Measurements from ENCODE around the gene CCDC171. TPM values are rescaled to one million over a fixed set of nuclear protein-coding genes. Genes with fewer than 3 reads are reported as not detected.

Gene CCDC171
- total and polyA plus RNA-seq, 8 donors = 1.2 to 26.3 (median 2.7) TPM; not detected in 1

DNA sequence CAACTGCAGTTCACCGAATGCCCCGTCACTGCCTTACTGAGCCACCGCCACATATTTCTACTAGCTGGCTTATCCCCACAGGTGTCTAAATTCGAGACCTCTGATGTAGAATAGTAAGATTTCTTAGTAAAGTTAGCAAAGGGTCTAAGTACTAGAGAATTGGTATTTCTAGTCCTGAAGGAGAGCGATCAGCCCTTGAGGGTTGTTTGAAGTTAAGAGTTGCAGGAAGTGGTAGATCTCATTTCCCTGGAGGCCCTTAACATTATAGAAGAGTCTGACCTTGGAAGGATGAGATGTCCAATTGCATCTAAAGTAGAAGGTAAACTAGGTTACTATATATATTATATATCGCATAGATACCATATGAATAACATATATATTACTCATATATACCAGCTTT is 451.8 kb downstream of the CCDC171 start:
- no peaks in the 10 kb centered on the region for H3K27me3 ChIP-seq
- DNase-seq = no peak
- H3K4me3 ChIP-seq = no peak overlapping the region
- TF ChIP-seq EP300 (IDR thresholded peaks at IDR 0.05) (no peak), POLR2A (IDR thresholded peaks at IDR 0.05) (no peak), POLR2AphosphoS5 (IDR thresholded peaks at IDR 0.05) (no peak)
- TF ChIP-seq, protein P1, sequence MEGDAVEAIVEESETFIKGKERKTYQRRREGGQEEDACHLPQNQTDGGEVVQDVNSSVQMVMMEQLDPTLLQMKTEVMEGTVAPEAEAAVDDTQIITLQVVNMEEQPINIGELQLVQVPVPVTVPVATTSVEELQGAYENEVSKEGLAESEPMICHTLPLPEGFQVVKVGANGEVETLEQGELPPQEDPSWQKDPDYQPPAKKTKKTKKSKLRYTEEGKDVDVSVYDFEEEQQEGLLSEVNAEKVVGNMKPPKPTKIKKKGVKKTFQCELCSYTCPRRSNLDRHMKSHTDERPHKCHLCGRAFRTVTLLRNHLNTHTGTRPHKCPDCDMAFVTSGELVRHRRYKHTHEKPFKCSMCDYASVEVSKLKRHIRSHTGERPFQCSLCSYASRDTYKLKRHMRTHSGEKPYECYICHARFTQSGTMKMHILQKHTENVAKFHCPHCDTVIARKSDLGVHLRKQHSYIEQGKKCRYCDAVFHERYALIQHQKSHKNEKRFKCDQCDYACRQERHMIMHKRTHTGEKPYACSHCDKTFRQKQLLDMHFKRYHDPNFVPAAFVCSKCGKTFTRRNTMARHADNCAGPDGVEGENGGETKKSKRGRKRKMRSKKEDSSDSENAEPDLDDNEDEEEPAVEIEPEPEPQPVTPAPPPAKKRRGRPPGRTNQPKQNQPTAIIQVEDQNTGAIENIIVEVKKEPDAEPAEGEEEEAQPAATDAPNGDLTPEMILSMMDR (IDR thresholded peaks at IDR 0.05) = no peak
- 90 to 94% (median 92%) methylated on average over 6 of the region's 6 CpGs for WGBS, 5 donors
- no peak overlapping the region for H3K27ac ChIP-seq
- H3K9me3 ChIP-seq = peaks cover 0 to 8% (median 1%) of the 10 kb centered on the region in 4 donors
- no peaks in the 10 kb centered on the region for H3K36me3 ChIP-seq
- H3K4me1 ChIP-seq = no peaks in the 10 kb centered on the region
- intact Hi-C loops (cut with DNase I; ENCODE audit: low total_unique reads) = no loop called here

DNA sequence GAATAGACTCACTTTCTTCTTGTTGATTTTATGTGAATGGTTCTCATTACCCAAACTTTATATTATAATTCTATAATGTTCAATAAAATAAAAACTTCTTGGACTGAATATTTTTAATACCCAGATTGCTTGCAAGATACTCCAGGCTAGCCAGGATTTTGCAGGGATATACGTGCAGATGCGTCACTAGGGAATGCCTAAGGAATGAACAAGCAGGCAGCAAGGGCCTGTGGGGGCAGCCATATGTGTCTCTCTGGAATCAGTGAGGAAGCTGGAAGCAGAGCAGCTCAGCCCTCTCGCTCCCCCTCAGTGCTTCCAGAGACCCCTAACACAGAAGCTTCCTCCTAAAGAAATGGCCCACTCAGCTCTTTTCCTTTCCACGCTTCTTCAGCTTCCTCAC is 457.4 kb downstream of the CCDC171 start:
- Histone ChIP-seq H3K27ac (no peak overlapping the region), H3K36me3 (no peaks in the 10 kb centered on the region), H3K27me3 (no peaks in the 10 kb centered on the region), H3K9me3 (peaks cover 0 to 8% (median under 1%) of the 10 kb centered on the region in 4 donors), H3K4me1 (no peaks in the 10 kb centered on the region), H3K4me3 (no peak overlapping the region)
- WGBS, 5 donors = 88 to 95% (median 91%) methylated on average over 4 of the region's 4 CpGs
- DNase-seq = no peak
- TF ChIP-seq, protein P1 (IDR thresholded peaks at IDR 0.05) = no peak
- TF ChIP-seq POLR2AphosphoS5 (IDR thresholded peaks at IDR 0.05) (no peak), POLR2A (IDR thresholded peaks at IDR 0.05) (no peak), EP300 (IDR thresholded peaks at IDR 0.05) (no peak)
- intact Hi-C loops (cut with DNase I; ENCODE audit: low total_unique reads) = no loop called here

DNA sequence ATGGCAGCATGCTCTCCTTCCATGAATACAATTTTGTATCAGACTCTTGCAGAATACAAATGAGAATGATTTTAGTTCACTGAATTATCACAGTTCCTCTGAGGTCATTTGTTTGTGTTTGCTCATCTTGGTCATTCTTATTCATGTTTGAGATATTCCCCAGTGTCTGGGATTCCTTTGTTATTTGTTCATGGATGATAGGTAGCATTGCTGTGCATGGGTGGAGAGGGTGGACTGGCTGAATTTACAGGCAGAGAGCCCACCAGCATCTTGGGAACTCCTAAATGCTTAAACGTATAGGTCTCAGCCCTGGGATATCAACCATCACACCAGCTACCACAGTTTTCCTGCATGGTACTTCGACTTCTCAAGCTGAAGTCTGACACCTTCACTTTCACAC is 459.8 kb downstream of the CCDC171 start:
- Histone ChIP-seq H3K27ac (no peak overlapping the region), H3K36me3 (no peaks in the 10 kb centered on the region), H3K4me1 (no peaks in the 10 kb centered on the region), H3K4me3 (no peak overlapping the region), H3K27me3 (no peaks in the 10 kb centered on the region), H3K9me3 (peaks cover 0 to 15% (median 8%) of the 10 kb centered on the region in 4 donors)
- TF ChIP-seq POLR2AphosphoS5 (IDR thresholded peaks at IDR 0.05) (no peak), POLR2A (IDR thresholded peaks at IDR 0.05) (no peak), EP300 (IDR thresholded peaks at IDR 0.05) (no peak)
- TF ChIP-seq, protein P1 (IDR thresholded peaks at IDR 0.05) = no peak
- intact Hi-C loops (cut with DNase I; ENCODE audit: low total_unique reads) = no loop called here
- WGBS, 5 donors = 69 to 80% (median 79%) methylated on average over 2 of the region's 2 CpGs
- no peak for DNase-seq

DNA sequence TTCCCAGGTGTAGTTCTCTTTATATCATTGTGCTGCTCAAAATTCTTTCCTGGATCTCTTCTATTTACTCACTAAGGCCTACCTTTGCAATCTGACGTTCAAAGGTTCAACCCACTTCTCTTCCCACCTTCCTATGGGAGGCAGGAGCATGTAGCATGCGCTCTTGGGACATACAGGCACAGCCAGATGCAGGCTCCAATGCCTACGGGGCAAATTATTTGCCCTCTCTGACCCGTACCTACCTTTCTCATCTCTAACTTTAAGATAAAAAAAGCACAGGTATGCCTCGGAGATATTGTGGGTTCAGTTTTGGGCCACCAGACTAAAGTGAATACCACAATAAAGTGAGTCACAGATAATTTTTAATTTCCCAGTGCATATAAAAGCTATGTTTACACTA is 460.5 kb downstream of the CCDC171 start:
- Histone ChIP-seq H3K9me3 (peaks cover 0 to 23% (median 15%) of the 10 kb centered on the region in 4 donors), H3K27me3 (no peaks in the 10 kb centered on the region), H3K4me3 (no peak overlapping the region), H3K36me3 (no peaks in the 10 kb centered on the region), H3K27ac (no peak overlapping the region), H3K4me1 (no peaks in the 10 kb centered on the region)
- no peak for DNase-seq
- 75 to 84% (median 80%) methylated on average over 5 of the region's 5 CpGs for WGBS, 5 donors
- intact Hi-C loops (cut with DNase I; ENCODE audit: low total_unique reads) = no loop called here
- TF ChIP-seq, protein P1 (IDR thresholded peaks at IDR 0.05) = no peak
- TF ChIP-seq POLR2A (IDR thresholded peaks at IDR 0.05) (no peak), POLR2AphosphoS5 (IDR thresholded peaks at IDR 0.05) (no peak), EP300 (IDR thresholded peaks at IDR 0.05) (no peak)
